ENCODE measurements around the gene CDS2.

CDS2 gene

DNA sequence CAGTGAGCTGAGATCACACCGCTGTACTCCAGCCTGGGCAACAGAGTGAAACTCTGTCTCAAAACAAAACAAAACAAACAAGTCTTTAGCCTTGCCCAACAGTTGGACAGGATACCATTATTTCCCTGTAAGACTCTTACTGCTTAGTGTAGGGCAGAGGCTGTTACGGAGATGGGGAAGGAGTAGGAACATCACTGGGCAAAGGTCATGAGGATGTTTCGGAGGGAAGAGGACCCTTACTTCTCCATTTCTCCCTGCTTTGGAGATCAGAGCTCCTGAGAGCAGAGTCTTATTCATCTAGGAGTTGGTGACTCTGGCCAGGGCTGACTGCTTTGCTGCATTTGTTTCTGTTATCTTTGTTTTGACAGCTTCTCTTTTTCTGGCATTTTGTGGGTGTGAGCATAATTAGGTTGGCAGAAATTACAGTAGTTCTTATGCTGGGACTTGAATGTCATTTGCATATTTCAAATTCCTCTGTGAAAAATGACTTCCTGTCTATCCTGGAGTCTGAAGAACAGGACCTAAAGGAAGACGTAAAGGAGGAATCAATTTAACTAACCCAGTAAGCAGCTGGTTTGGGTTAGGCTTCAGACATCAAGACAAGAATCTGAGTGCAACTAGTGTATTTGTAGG is 89.0 kb downstream of the CDS2 start:
- CTCF ChIA-PET, result interaction anchor here (1.1 to 4.9 kb wide), 4 partner anchors 11 to 231 kb away, joined by 3 to 40 read pairs (median 7); no protein-coding TSS in a partner anchor
- POLR2A ChIA-PET, result no interaction called here
- DNase-seq (ENCODE audit: extremely low spot score), result no peak
- TF ChIP-seq, protein P1, sequence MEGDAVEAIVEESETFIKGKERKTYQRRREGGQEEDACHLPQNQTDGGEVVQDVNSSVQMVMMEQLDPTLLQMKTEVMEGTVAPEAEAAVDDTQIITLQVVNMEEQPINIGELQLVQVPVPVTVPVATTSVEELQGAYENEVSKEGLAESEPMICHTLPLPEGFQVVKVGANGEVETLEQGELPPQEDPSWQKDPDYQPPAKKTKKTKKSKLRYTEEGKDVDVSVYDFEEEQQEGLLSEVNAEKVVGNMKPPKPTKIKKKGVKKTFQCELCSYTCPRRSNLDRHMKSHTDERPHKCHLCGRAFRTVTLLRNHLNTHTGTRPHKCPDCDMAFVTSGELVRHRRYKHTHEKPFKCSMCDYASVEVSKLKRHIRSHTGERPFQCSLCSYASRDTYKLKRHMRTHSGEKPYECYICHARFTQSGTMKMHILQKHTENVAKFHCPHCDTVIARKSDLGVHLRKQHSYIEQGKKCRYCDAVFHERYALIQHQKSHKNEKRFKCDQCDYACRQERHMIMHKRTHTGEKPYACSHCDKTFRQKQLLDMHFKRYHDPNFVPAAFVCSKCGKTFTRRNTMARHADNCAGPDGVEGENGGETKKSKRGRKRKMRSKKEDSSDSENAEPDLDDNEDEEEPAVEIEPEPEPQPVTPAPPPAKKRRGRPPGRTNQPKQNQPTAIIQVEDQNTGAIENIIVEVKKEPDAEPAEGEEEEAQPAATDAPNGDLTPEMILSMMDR (IDR thresholded peaks at IDR 0.05; ENCODE audit: control extremely low read depth, extremely low read depth, low read depth, missing control alignments), result no peak

DNA sequence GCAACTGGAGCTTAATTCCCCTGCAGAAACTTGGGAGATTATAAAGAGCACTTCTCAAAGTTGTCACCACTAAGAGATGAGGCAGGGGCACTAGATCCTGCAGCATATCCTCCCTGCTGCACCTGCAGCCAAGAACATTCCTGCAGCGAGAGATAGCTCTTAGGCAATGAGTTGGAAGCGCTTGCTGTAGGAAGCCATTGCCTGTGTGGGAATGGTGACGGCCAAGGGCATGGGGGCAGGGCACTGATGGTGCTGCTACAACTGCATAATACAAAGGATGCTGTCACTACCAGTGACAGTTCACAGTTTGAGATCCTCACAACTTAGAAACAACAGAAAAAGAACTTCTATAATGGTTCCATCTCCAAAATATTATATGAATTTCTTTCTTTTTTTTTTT is 89.9 kb downstream of the CDS2 start:
- TF ChIP-seq, protein P1 (IDR thresholded peaks at IDR 0.05; ENCODE audit: control extremely low read depth, extremely low read depth, low read depth, missing control alignments), result no peak
- no peak for DNase-seq (ENCODE audit: extremely low spot score)
- ChIA-PET CTCF (interaction anchor here (1.1 to 4.9 kb wide), 4 partner anchors 11 to 230 kb away, joined by 3 to 40 read pairs (median 7); no protein-coding TSS in a partner anchor), POLR2A (no interaction called here)

DNA sequence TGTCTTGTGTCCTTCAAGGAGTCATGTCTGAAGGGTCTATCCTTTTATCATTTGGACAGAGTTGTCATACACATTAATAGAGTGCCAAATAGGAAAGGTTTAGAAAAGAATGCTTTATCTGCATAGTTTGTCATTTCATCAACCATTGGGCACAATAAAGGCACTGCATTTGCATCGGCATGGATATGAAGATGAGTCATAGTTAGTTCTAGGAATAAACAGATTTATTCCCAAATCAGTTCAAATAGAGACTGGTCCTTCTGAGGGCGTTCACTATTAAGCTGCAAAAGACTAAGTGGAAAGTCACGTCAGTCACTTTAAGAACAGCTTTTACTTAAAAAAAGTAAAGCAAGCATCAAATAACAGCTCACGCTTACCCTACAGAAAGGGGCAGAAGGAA is 90.8 kb downstream of the CDS2 start:
- TF ChIP-seq, protein P1 (IDR thresholded peaks at IDR 0.05; ENCODE audit: control extremely low read depth, extremely low read depth, low read depth, missing control alignments), result no peak
- DNase-seq (ENCODE audit: extremely low spot score), result no peak
- ChIA-PET POLR2A (no interaction called here), CTCF (interaction anchor here (0.6 to 4.9 kb wide), 4 partner anchors 9 to 91 kb away, joined by 3 to 40 read pairs (median 6); partner anchors contain the start of gene CDS2)

DNA sequence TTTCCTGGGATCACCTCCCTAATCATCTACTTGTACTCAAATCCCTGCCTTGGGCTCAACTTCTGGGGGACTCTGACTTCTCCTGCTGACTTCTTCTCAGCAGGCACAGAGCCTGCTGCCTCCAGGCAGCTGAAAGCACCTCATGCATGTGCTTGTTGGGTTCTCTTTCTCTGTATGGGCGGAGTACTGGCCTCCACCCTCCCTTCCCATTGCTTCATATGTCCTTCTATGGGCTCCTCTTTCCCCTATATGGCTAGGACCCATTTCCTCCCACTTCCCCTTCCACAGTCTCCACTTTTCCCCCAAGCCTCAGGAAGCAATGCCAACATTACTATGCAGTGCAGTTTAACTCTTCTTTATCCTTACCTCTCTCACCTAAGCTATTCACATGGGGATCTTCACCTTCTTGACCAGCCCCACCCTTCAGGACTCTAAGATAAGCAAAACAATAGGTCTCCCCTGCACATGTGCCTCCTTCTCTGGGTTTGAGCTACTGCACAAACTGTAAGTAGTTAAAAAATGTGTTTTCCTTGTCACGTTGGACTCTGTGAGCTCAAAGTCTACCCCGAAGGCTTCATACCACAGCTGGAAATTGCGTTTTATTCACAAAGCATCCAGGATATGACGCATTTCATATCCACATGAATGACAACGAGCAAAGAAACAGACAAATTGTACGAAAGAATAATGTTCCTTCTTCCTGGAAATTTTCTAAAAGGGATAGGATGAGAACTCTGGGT is 93.7 kb downstream of the CDS2 start:
- DNase-seq (ENCODE audit: extremely low spot score), result peak; percentile 1
- TF ChIP-seq, protein P1 (IDR thresholded peaks at IDR 0.05; ENCODE audit: control extremely low read depth, extremely low read depth, low read depth, missing control alignments), result no peak
- ChIA-PET CTCF (interaction anchor here (0.7 to 7.4 kb wide), 12 partner anchors 9 to 228 kb away, joined by 3 to 126 read pairs (median 4); partner anchors contain the start of gene CDS2), POLR2A (no interaction called here)

DNA sequence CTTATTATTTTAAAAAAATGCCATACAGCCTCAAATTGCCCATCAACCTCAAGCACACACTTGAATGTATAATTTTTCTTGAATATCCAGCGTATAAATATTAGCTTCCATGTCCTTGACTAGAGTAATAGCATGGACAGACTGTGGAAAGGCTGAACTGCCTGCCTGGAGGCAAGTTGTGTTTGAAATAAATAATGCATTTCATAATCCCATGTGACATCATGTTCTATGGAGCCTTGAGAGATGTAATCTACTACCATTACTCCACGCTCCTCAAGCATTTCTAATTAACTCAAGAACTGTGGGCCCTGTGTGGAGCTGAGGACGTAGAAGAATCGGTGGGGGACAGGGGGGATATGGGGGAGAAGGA is 94.2 kb downstream of the CDS2 start:
- CTCF ChIA-PET, result interaction anchor here (0.7 to 7.4 kb wide), 14 partner anchors 10 to 227 kb away, joined by 3 to 126 read pairs (median 7); partner anchors contain the start of genes CDS2 and PCNA
- TF ChIP-seq, protein P1 (IDR thresholded peaks at IDR 0.05; ENCODE audit: control extremely low read depth, extremely low read depth, low read depth, missing control alignments), result no peak
- POLR2A ChIA-PET, result no interaction called here
- DNase-seq (ENCODE audit: extremely low spot score), result no peak

DNA sequence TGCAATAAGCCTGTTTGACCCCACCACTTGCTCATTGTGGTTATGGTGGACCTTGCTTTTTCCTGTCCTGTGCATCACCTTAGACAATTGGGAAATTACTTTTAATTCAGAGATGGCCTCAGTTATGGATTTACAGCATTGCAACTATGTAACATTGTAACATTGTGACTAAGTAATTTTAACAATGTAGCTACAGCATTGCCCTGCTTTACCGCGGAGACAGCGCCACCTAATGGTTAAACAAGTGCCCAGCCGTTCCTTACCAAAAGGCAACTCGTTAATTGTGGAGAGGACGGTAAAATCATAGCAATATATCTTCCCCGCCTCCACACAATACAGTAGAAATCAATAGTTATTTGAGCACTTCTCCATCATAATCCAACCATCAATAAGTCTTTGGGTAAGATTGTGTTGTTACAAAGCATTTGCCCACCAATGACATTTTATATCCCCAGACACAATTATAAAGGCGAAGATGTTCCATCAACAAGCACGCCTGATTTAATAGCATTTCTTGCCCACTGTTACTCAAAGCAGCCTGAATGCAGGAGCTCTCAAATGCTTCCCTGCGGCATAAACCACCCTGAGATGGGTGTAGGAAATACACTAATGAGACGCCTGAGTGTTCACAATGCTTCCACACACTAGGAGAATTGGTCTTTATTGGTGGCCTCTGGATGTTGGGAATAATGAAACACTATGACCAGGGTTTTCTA is 96.3 kb downstream of the CDS2 start:
- ChIA-PET POLR2A (no interaction called here), CTCF (interaction anchor here (0.6 to 7.4 kb wide), 52 partner anchors 8 to 713 kb away, joined by 3 to 126 read pairs (median 4); partner anchors contain the start of genes CDS2 and PCNA)
- peak; percentile 72 for DNase-seq (ENCODE audit: extremely low spot score)
- TF ChIP-seq, protein P1 (IDR thresholded peaks at IDR 0.05; ENCODE audit: control extremely low read depth, extremely low read depth, low read depth, missing control alignments), result peak; percentile 95

Data from GM10248 (cell line).